Right cardiac atrium (tissue), 5 donors: ENCODE data around the gene RFX2. TPM values are rescaled to one million over a fixed set of nuclear protein-coding genes. Genes with fewer than 3 reads are reported as not detected.
"Not testable (repeated sequence)": the region's sequence is repeated elsewhere in the genome, so short reads cannot be mapped to it uniquely, and the experiment has no call there.

ENCODE experiments used
- ATAC-seq, 2 donors: fragments of 200-7000 bp; cut with Tn5 transposase; one replicate each; pipeline versions ENCODE4 v1.8.0 to v1.9.1; 2020; ENCODE audit warnings: moderate library complexity in 2 of 2, mild to moderate bottlenecking in 1 of 2
- DNase-seq, 3 donors: peaks; one replicate each; pipeline ENCODE4 v3.0.0-alpha.2; 2020
- H3K27ac ChIP-seq: one replicate; pipeline ENCODE4 v1.5.1; 2013; ENCODE audit warnings: mild to moderate bottlenecking, low read length, control low read depth, moderate library complexity
- H3K27me3 ChIP-seq: one replicate; pipeline ENCODE4 v1.6.1; 2013; ENCODE audit not compliant: control insufficient read depth, insufficient read depth
- H3K4me1 ChIP-seq: one replicate; pipeline ENCODE4 v1.6.1; 2013; ENCODE audit warnings: low read length; ENCODE audit not compliant: control insufficient read depth, insufficient read depth
- H3K4me3 ChIP-seq: one replicate; pipeline ENCODE4 v1.5.1; 2013; ENCODE audit warnings: low read length, control low read depth
- H3K9me3 ChIP-seq: one replicate; pipeline ENCODE4 v1.6.1; 2013; ENCODE audit warnings: low read length; ENCODE audit not compliant: control insufficient read depth
- WGBS: extraction: QIAGEN DNeasy Blood & Tissue Kit; methylation state at CpG from one replicate; pipeline ENCODE4 v1.1.7; 2013; 5-methylcytosine and 5-hydroxymethylcytosine counted together
- intact Hi-C, 4 donors: fragments of 100-400 bp; cut with DNase I; formaldehyde crosslinking; loops; one replicate each; pipeline versions ENCODE4 v1.11.0 to v1.14.0; 2022 to 2023
- polyA plus RNA-seq: library from polyadenylated mRNA; stranded (reverse); fragments of 200-250 nt; gene quantifications from one replicate; pipeline ENCODE4 v1.2.3, GENCODE V29; 2013
- total RNA-seq, 4 donors: library from RNA; stranded (reverse); fragmentation: NEBNext Ultra II Directional; extraction: Animal tissue kit (Norgen Biotek cat#: 25700); gene quantifications; one replicate each; pipeline ENCODE4 v1.2.1, GENCODE V29; 2021
- donor health status: healthy with polysubstance abuse.
- donor health status: DM: no; HTN: yes; CAD: no.
- donor health status: DM: no; HTN: no; CAD: no.
- donor health status: DM: no; HTN: yes; CAD: no; lungs with severe emphysema.
- donor health status: DM: yes; HTN: yes; CAD: no.

Gene RFX2
- total and polyA plus RNA-seq, 5 donors: 5.1 to 15.9 (median 8.2) TPM

DNA sequence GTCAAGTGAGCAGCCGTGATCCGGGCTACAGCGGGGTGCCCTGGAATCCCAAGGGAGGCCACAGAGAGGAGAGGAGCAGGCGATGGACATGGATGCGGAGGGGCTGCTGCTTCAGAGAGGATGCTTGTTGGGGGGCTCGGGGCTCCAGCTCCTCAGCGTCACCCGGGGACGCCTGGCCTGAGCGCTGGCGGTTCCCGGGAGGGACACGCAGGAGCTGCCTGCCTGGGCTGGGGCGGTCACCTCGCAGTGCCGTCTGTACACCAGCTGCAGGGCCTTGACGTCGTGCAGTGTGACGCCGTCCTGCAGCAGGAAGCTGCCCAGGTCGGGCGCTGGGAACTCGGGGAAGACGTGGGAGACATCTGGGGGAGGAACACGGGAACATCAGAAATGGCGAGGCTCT lies 102.4 kb downstream of the RFX2 start:
- Histone ChIP-seq H3K27ac (no peak overlapping the region), H3K4me1 (no peaks in the 10 kb centered on the region), H3K4me3 (no peak overlapping the region), H3K27me3 (no peaks in the 10 kb centered on the region), H3K9me3 (no peaks in the 10 kb centered on the region)
- ATAC-seq: no peak
- intact Hi-C loops: no loop called here
- WGBS: 85% methylated on average over 26 of the region's 26 CpGs
- DNase-seq: no peak

DNA sequence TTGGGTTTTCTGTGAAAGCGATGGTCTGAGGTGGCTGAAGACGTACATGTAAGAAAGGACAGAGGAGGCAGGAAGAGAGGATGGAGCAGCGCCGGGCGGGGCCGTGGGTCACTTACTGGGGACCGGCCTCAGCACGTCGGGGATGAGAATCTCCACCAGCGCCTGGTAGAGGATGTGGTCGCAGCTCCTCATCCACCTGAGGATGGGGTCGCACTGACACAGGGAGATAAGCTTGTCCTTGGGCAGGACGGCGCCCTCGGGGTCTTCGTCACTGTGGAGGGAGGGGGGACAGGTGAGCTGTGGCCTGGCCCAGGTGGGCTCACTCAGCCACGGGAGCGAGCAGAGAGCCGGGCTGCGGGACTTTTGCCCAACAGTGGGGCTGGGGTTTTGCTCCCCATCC lies 103.4 kb downstream of the RFX2 start:
- Histone ChIP-seq H3K4me1 (no peaks in the 10 kb centered on the region), H3K4me3 (no peak overlapping the region), H3K9me3 (no peaks in the 10 kb centered on the region), H3K27ac (no peak overlapping the region), H3K27me3 (no peaks in the 10 kb centered on the region)
- ATAC-seq: no peak
- 94% methylated on average over 20 of the region's 20 CpGs for WGBS
- DNase-seq: no peak
- intact Hi-C loops: no loop called here

DNA sequence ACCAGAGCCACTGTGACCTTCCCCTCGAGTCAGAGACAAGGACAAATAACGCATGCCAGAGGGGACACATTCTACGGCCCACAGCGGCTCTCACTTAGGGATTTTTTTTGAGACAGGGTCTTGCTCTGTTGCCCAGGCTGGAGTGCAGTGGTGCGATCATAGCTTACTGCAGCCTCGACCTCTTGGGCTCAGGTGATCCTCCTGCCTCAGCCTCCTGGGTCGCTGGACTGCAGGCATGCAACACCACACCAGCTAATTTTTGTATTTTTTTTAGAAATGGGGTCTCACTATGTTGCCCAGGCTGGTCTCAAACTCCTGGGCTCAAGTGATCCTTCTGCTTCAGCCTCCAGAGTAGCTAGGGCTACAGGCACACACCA lies 104.2 kb downstream of the RFX2 start:
- ATAC-seq, H3K27ac ChIP-seq, intact Hi-C loops, H3K9me3 ChIP-seq, H3K4me1 ChIP-seq, H3K4me3 ChIP-seq, H3K27me3 ChIP-seq, DNase-seq: not testable (repeated sequence)
- WGBS: 91% methylated on average over 7 of the region's 7 CpGs

DNA sequence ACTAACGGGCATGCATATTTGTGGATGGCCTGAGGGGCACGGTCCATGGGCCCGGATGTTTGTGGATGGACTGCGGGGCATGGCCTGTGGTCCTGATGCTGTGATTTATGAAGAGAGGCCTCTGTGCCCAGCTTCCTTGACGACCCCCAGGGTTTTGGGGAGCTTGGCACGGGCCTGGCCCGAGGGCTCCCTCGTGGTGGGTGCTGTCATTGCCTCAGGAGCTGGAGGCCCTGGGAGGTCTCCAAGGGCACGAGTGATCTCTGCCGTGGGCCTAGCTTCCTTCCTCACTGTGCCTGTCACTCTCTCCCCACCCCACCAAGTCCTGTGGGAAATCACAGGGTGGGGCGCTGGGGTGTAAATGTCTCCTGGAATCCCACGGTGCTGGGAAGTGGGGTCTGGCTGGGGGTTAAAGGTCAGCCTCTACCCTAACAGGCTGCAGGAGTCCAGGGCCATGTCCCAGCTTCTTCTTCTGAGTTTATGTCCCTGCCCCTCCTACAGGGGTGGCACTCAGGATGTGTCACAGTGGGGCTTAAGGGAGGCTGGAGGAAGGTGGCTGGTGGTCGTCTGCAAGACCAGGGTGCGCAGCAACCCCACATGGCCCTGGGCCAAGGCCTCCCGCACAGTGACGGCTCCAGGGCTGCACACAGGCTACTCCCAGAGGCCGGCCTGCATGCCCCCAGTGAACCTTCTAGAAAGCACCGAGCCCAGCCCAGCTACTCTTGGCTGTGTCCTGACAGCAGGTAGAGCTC lies 104.8 kb downstream of the RFX2 start:
- ATAC-seq (no peak), DNase-seq (no peak)
- WGBS: 84% methylated on average over 18 of the region's 18 CpGs
- intact Hi-C loops: no loop called here
- Histone ChIP-seq H3K4me3 (no peak overlapping the region), H3K27ac (no peak overlapping the region), H3K27me3 (no peaks in the 10 kb centered on the region), H3K9me3 (no peaks in the 10 kb centered on the region), H3K4me1 (no peaks in the 10 kb centered on the region)

DNA sequence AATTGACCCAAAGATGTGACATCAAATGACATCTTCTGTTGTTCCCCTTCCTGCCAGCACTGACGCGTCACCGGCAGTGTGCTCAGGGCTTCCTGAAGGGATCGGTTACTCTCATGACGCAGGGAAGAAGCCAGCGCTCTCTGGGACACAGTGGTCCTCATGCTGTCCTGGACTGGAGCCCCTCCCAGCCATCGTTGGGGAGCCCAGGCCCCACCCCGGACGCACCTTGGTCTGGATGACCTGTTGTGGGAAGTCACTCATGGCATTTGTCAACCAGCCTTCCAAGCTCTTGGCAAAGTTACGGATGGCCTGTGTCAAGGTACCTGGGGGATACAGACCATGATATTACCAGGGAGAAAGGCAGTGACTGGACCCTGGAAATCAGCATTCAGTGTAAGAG lies 106.3 kb downstream of the RFX2 start:
- H3K27me3 ChIP-seq: no peaks in the 10 kb centered on the region
- no peaks in the 10 kb centered on the region for H3K9me3 ChIP-seq
- DNase-seq (peak in 1 of 3 donors; percentile 22), ATAC-seq (no peak)
- WGBS: 81% methylated on average over 10 of the region's 10 CpGs
- intact Hi-C loops: no loop called here
- H3K4me3 ChIP-seq: no peak overlapping the region
- no peak overlapping the region for H3K27ac ChIP-seq
- no peaks in the 10 kb centered on the region for H3K4me1 ChIP-seq

DNA sequence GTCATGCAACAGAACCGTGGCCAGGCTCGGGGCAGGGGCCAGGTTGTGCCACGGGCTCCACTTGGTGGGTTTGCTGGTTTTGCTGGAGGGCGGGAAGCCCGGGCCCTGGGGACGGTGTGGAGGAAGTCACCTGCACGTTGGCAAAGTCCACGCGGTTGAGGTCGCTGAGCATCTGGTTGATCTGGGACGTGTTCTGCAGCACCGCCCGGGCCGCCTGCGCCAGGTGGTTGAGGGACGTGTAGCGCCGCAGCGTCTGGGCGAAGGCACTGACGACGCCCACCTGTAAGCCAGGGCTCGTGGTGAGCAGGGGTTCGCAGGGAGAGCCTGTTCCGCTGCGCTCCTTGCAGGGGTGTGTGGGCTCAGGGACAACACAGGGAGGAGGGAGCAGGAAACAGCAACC lies 107.7 kb downstream of the RFX2 start:
- no peak overlapping the region for H3K4me3 ChIP-seq
- peak in 1 of 3 donors; percentile 43 for DNase-seq
- ATAC-seq: no peak
- H3K9me3 ChIP-seq: no peaks in the 10 kb centered on the region
- 93% methylated on average over 26 of the region's 26 CpGs for WGBS
- H3K27ac ChIP-seq: no peak overlapping the region
- intact Hi-C loops: no loop called here
- no peaks in the 10 kb centered on the region for H3K4me1 ChIP-seq
- no peaks in the 10 kb centered on the region for H3K27me3 ChIP-seq

DNA sequence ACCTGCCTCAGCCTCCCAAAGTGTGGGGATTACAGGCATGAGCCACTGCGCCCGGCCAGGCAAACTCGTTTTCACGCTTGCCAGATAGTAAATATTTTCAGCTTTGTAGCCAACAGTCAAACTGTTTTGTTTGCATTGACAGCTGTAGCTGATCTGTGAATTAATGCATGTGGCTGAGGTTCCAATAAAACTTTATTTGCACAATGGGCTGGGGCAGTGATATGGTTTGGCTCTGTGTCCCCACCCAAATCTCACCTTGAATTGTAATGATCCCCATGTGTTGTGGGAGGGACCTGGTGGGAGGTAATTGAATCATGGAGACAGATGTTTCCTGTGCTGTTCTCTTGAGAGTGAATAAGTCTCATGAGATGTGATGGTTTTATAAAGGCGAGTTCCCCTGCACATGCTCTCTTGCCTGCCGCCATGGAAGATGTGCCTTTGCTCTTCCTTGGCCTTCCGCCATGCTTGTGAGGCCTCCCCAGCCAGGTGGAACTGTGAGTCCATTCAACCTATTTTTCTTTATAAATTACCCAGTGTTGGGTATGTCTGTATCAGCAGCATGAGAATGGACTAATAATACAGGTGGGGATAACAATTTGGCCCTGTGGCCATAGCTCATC lies 110.0 kb downstream of the RFX2 start:
- 96% methylated on average over 7 of the region's 7 CpGs for WGBS
- no peaks in the 10 kb centered on the region for H3K27me3 ChIP-seq
- no peak for ATAC-seq
- intact Hi-C loops: no loop called here
- peak in 1 of 3 donors; percentile 24 for DNase-seq
- no peaks in the 10 kb centered on the region for H3K4me1 ChIP-seq
- H3K9me3 ChIP-seq: no peaks in the 10 kb centered on the region
- no peak overlapping the region for H3K4me3 ChIP-seq
- H3K27ac ChIP-seq: no peak overlapping the region

DNA sequence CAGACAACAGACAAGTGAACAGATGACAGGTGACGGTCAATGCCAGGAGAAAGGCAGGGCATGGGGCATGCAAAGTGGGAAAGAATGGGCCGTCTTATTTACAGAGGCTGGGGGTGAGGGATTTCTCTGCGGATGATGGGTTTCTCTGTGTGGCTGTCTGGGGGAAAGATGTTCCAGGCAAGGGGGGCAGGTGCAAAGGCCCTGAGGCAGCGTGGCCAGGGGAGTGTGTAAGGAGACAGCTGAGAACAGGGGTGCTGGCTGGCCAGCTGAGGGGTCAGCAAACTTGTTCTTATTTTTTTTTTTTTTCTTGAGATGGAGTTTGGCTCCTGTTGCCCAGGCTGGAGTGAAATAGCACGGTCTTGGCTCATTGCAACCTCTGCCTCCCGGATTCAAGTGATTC lies 110.6 kb downstream of the RFX2 start:
- Histone ChIP-seq H3K27ac (no peak overlapping the region), H3K27me3 (no peaks in the 10 kb centered on the region), H3K4me3 (no peak overlapping the region), H3K9me3 (no peaks in the 10 kb centered on the region), H3K4me1 (no peaks in the 10 kb centered on the region)
- intact Hi-C loops: no loop called here
- DNase-seq (peak in 1 of 3 donors; percentile 5), ATAC-seq (no peak)
- 96% methylated on average over 6 of the region's 6 CpGs for WGBS

DNA sequence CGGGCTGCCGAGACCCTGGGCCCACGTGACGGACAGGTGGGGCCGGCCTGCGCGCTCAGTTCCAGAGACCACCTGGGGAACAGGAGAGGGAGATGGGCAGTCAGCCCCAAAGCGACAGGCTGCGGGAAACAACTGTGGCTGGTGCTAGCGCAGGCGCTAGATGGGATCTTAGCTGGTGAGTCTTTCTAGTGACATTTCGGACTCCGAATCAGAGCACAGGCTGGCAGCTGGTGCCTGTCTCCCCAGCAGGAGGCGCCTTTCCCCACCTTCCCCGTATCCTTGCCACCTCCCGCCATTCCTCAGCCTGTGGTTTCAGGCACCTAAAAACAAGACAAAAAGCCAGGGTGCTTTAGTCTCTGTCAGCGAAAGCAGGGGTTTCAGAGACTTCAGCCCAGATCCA lies 112.9 kb downstream of the RFX2 start:
- H3K27me3 ChIP-seq: no peaks in the 10 kb centered on the region
- ATAC-seq (no peak), DNase-seq (no peak)
- H3K27ac ChIP-seq: no peak overlapping the region
- no peaks in the 10 kb centered on the region for H3K4me1 ChIP-seq
- 81% methylated on average over 17 of the region's 17 CpGs for WGBS
- intact Hi-C loops: no loop called here
- no peak overlapping the region for H3K4me3 ChIP-seq
- H3K9me3 ChIP-seq: no peaks in the 10 kb centered on the region

DNA sequence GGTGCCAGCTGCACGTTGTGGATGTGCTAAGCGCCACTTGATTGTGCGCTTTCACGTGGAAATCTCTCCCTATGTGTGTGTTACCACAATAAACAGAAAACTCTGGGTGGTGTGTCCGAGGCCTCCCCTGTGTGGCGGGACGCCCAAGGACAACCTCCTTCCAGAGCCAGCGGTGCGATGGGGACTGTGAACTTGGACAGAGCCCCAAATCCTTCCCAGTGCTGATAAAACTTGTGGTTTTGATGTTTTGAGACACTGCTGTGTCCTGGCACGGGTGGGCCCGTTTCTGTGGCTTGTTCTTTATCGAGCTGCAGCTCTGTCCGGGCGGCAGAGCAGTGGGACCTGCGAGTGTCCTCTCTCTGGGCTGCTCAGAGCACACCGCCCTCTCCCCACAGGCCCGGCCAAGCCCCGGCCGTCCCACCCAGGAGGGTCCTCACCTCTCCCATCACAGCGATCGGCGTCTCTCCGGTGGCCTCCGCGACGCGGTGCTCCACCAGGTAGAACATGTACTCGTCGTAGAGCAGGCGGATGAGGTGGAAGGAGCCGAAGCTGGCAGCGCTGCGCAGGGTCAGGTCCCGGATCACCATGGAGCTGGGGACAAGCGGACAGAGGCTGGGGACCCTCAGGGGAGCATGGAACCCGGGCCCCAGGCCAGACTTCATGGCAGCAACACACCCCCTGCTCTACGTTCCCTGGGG lies 113.5 kb downstream of the RFX2 start:
- ATAC-seq (no peak), DNase-seq (no peak)
- Histone ChIP-seq H3K9me3 (no peaks in the 10 kb centered on the region), H3K4me3 (no peak overlapping the region), H3K27me3 (no peaks in the 10 kb centered on the region), H3K27ac (no peak overlapping the region), H3K4me1 (no peaks in the 10 kb centered on the region)
- 91% methylated on average over 37 of the region's 37 CpGs for WGBS
- intact Hi-C loops: no loop called here

DNA sequence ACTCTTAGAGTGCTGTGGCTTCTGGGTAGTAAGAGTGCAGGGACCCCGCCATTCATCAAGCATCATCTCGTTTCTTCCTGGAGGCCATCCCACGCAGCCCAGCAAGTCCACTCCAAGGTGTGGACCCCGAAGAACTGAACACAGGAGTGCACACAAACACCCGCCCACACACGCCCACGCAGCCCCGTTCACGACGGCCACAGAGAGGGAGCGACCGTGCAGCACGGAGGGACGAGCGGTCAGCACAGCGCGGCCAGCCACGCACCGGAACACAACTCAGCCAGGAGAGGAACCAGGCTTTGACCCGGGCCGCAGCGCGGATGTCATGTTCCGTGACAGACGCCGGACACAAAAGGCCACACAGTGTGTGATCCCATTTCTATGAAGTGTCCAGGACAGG lies 114.2 kb downstream of the RFX2 start:
- 93% methylated on average over 26 of the region's 26 CpGs for WGBS

More for the DNA sequence above, 114.2 kb downstream of the RFX2 start:
- intact Hi-C loops: no loop called here
- Histone ChIP-seq H3K4me1 (no peaks in the 10 kb centered on the region), H3K9me3 (no peaks in the 10 kb centered on the region), H3K27me3 (no peaks in the 10 kb centered on the region), H3K4me3 (no peak overlapping the region), H3K27ac (no peak overlapping the region)
- DNase-seq (no peak), ATAC-seq (no peak)
